ENCODE results near the gene LRP1.
A peak's percentile ranks its signal among the peaks of the same experiment; 100 is the strongest.

The LRP1 gene

GRCh38 chr12:57127726-57128518, at the start of gene LRP1:
Gene LRP1 (plus strand): TSS chr12:57128483. CDS start chr12:57128965, 482 bp downstream.
- peak within 1 kb of the TSS; percentile 100 for H3K27ac ChIP-seq
- TF ChIP-seq CTCF (conservative IDR thresholded peaks at IDR 0.05; ENCODE audit: low read depth), result no peak
- ChIA-PET POLR2A (ENCODE audit: low non-redundant PET) (interaction anchor here (0.5 to 1.4 kb wide), 7 partner anchors 16 to 57 kb away, joined by 3 to 11 read pairs (median 3); partner anchors contain the start of gene STAT6), CTCF (interaction anchor here (0.6 to 7.2 kb wide), 6 partner anchors 16 to 135 kb away, joined by 3 to 89 read pairs (median 4); no protein-coding TSS in a partner anchor)
- DNase-seq (ENCODE audit: low spot score), result peak; percentile 93

DNA sequence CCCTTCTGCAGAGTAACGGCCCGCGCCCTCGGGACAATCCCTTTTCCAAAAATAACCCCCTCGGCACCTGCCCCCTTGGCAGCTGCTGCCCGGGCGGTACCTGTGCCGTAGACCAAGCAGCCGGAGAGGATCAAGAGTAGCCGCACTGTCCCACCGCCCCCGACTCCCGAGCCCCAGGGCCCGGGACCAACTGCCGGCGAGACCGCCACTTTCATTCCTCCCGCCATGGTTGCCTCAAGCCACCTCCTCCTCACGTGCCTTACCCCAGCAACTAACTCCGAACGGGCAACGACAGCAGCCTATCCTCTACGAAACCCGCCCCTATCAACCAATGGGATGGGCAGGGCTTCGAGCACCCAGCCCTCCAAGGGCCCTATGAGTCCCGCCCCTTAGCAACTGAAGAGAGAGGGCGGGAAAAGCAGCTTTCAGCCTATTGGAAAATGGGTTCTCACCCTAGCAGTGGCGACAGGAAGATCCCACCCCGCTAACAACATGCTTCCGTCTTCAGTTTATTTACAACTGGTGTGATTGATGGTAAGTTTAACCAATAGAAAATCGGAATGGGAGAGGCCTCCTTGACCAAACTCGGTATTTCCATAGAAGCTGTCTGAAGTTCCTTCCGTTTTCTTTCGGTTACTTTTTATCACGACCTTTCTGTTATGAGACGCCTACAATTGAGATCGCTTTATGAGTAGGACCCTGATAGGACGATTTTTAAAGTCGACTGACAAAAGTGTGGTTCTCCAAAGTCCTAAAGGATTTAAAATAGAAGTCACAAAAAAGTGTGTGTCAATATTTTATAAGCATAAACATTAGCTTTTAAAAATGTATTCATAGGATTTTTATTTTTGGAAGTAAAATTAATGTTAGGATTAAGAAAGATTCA, 49.5 kb upstream of the LRP1 start, which contains the start of gene NEMP1:
NEMP1 (minus strand) TSS at position 273 of the 886 bp plus-strand sequence; CDS start at position 227, 46 bp downstream.
- POLR2A ChIA-PET (ENCODE audit: low non-redundant PET), result interaction anchor here (1.0 to 1.3 kb wide), 3 partner anchors 9 to 34 kb away, joined by 5 to 9 read pairs (median 6); partner anchors contain the start of gene STAT6
- TF ChIP-seq CTCF (conservative IDR thresholded peaks at IDR 0.05; ENCODE audit: low read depth), result no peak
- peak within 1 kb of the TSS; percentile 91 for H3K27ac ChIP-seq
- CTCF ChIA-PET, result interaction anchor here (0.6 to 1.0 kb wide), 3 partner anchors 9 to 168 kb away, joined by 4 to 7 read pairs (median 6); no protein-coding TSS in a partner anchor
- peak; percentile 98 for DNase-seq (ENCODE audit: low spot score)

DNA sequence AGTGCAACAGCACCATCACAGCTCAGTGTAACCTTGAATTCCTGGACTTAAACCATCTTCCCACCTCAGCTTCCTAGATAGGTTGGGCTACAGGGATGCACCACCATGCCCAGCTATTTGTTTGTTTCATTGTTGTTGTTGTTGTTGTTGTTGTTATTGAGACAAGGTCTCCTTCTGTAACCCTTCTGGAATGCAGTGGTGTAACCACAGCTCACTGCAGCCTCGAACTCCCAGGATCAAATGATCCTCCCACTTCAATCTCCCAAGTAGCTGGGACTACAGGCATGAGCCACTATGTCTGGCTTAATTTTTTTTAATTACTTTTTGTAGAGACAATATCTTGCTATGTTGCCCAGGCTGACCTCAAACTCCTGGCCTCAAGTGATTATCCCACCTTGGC, 48.5 kb upstream of the LRP1 start:
- no peak for DNase-seq (ENCODE audit: low spot score)
- H3K27ac ChIP-seq, result peak overlapping the region; percentile 30; the same call in 1 of the 2 replicates
- POLR2A ChIA-PET (ENCODE audit: low non-redundant PET), result no interaction called here
- TF ChIP-seq CTCF (conservative IDR thresholded peaks at IDR 0.05; ENCODE audit: low read depth), result no peak
- CTCF ChIA-PET, result no interaction called here

DNA sequence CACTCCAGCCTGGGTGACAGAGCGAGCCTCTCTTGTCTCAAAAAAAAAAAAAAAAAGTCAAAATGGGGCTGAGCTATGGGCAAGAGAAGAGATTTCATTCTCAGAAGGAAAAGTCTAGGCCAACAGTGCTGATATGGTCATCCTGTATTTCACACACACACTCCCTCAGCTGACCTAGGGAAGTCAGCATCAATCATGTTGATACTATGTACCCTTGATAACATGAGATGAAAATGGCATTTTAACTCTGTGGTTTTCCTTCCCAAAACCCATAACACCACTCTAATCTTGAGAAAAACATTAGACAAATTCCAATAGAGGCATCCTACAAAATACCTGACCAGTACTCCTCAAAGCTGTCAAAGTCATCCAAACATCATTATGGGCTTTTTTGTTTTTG, 47.4 kb upstream of the LRP1 start:
- POLR2A ChIA-PET (ENCODE audit: low non-redundant PET), result no interaction called here
- TF ChIP-seq CTCF (conservative IDR thresholded peaks at IDR 0.05; ENCODE audit: low read depth), result no peak
- H3K27ac ChIP-seq, result no peak overlapping the region
- no peak for DNase-seq (ENCODE audit: low spot score)
- CTCF ChIA-PET, result interaction anchor here (1.0 kb wide), 1 partner anchor 31 kb away, joined by 3 read pairs; no protein-coding TSS in a partner anchor

- peak overlapping the region; percentile 100 for H3K27ac ChIP-seq
- TF ChIP-seq CTCF (conservative IDR thresholded peaks at IDR 0.05; ENCODE audit: low read depth), result no peak
- DNase-seq (ENCODE audit: low spot score), result no peak
- POLR2A ChIA-PET (ENCODE audit: low non-redundant PET), result interaction anchor here (1.0 to 2.9 kb wide), 2 partner anchors 10 to 25 kb away, joined by 3 to 37 read pairs; partner anchors contain the start of gene STAT6
- CTCF ChIA-PET, result interaction anchor here (0.7 to 2.3 kb wide), 3 partner anchors 17 to 38 kb away, joined by 3 to 6 read pairs (median 4); no protein-coding TSS in a partner anchor
Observed at GRCh38 chr12:57085999-57086492, 42.2 kb upstream of the LRP1 start.

All from RWPE1 (cell line).